ENCODE measurements around the gene PLPP7. TPM values are rescaled to one million over a fixed set of nuclear protein-coding genes. Genes with fewer than 3 reads are reported as not detected.
"Not testable (repeated sequence)": the region's sequence is repeated elsewhere in the genome, so short reads cannot be mapped to it uniquely, and the experiment has no call there.

Gene PLPP7
- total RNA-seq, 1 experiment from 2014 or later = not detected

GRCh38 chr9:131348631-131349521 lies 59.4 kb downstream of the PLPP7 start:
- H3K27me3 ChIP-seq (ENCODE audit: low read length) = no peaks in the 10 kb centered on the region
- H3K27ac ChIP-seq (ENCODE audit: low read length) = no peak overlapping the region
- H3K9ac ChIP-seq (ENCODE audit: low read length) = no peak overlapping the region
- no peak overlapping the region for H3K4me2 ChIP-seq (ENCODE audit: low read depth, low read length, poor library complexity, severe bottlenecking)
- H3K36me3 ChIP-seq (ENCODE audit: insufficient read depth, low read length) = no peaks in the 10 kb centered on the region
- H3K4me3 ChIP-seq (ENCODE audit: low read length) = no peak overlapping the region
- no peaks in the 10 kb centered on the region for H3K9me2 ChIP-seq (replicated peaks; ENCODE audit: insufficient read depth, low read length)
- H3K9me3 ChIP-seq (ENCODE audit: low read length) = no peaks in the 10 kb centered on the region
- no peaks in the 10 kb centered on the region for H4K20me1 ChIP-seq (ENCODE audit: insufficient read depth, low read depth, low read length)
- DNase-seq = peak; percentile 55
- peaks cover 7% of the 10 kb centered on the region for H3K4me1 ChIP-seq (ENCODE audit: low read length)
- no peaks in the 10 kb centered on the region for H3K79me2 ChIP-seq (ENCODE audit: low read length)
- no peak overlapping the region for H2AFZ ChIP-seq (ENCODE audit: low read length)

- H3K79me2 ChIP-seq (ENCODE audit: low read length) = no peaks in the 10 kb centered on the region
- H4K20me1 ChIP-seq (ENCODE audit: insufficient read depth, low read depth, low read length) = no peaks in the 10 kb centered on the region
- no peaks in the 10 kb centered on the region for H3K36me3 ChIP-seq (ENCODE audit: insufficient read depth, low read length)
- no peak overlapping the region for H3K4me2 ChIP-seq (ENCODE audit: low read depth, low read length, poor library complexity, severe bottlenecking)
- H3K4me1 ChIP-seq (ENCODE audit: low read length) = peaks cover 7% of the 10 kb centered on the region
- H3K9me3 ChIP-seq (ENCODE audit: low read length) = no peaks in the 10 kb centered on the region
- no peak overlapping the region for H2AFZ ChIP-seq (ENCODE audit: low read length)
- H3K27ac ChIP-seq (ENCODE audit: low read length) = no peak overlapping the region
- H3K27me3 ChIP-seq (ENCODE audit: low read length) = no peaks in the 10 kb centered on the region
- no peaks in the 10 kb centered on the region for H3K9me2 ChIP-seq (replicated peaks; ENCODE audit: insufficient read depth, low read length)
- DNase-seq = no peak
- H3K9ac ChIP-seq (ENCODE audit: low read length) = no peak overlapping the region
- no peak overlapping the region for H3K4me3 ChIP-seq (ENCODE audit: low read length)
These were observed 60.0 kb downstream of the PLPP7 start for GRCh38 chr9:131349522-131349880.

- H4K20me1 ChIP-seq (ENCODE audit: insufficient read depth, low read depth, low read length) = no peaks in the 10 kb centered on the region
- peak overlapping the region; percentile 38; the same call in 1 of the 2 replicates for H3K9ac ChIP-seq (ENCODE audit: low read length)
- H3K79me2 ChIP-seq (ENCODE audit: low read length) = no peaks in the 10 kb centered on the region
- H3K4me3 ChIP-seq (ENCODE audit: low read length) = no peak overlapping the region
- H2AFZ ChIP-seq (ENCODE audit: low read length) = 0 out of 2 replicates have a peak overlapping the region, but pooled peaks have one; percentile 69
- H3K4me1 ChIP-seq (ENCODE audit: low read length) = peaks cover 7% of the 10 kb centered on the region
- peak overlapping the region; percentile 47 for H3K4me2 ChIP-seq (ENCODE audit: low read depth, low read length, poor library complexity, severe bottlenecking)
- H3K27ac ChIP-seq (ENCODE audit: low read length) = no peak overlapping the region
- DNase-seq = peak; percentile 93
- no peaks in the 10 kb centered on the region for H3K27me3 ChIP-seq (ENCODE audit: low read length)
- H3K9me3 ChIP-seq (ENCODE audit: low read length) = no peaks in the 10 kb centered on the region
- H3K9me2 ChIP-seq (replicated peaks; ENCODE audit: insufficient read depth, low read length) = no peaks in the 10 kb centered on the region
- H3K36me3 ChIP-seq (ENCODE audit: insufficient read depth, low read length) = no peaks in the 10 kb centered on the region
These were observed 60.5 kb downstream of the PLPP7 start for GRCh38 chr9:131349881-131350563.

GRCh38 chr9:131356479-131356878 lies 67.0 kb downstream of the PLPP7 start:
- H3K4me3 ChIP-seq (ENCODE audit: low read length); H3K27me3 ChIP-seq (ENCODE audit: low read length); H3K9me3 ChIP-seq (ENCODE audit: low read length); H3K27ac ChIP-seq (ENCODE audit: low read length); H3K79me2 ChIP-seq (ENCODE audit: low read length); H3K4me1 ChIP-seq (ENCODE audit: low read length); H3K9ac ChIP-seq (ENCODE audit: low read length); H4K20me1 ChIP-seq (ENCODE audit: insufficient read depth, low read depth, low read length); H2AFZ ChIP-seq (ENCODE audit: low read length); H3K36me3 ChIP-seq (ENCODE audit: insufficient read depth, low read length); H3K9me2 ChIP-seq (replicated peaks; ENCODE audit: insufficient read depth, low read length); DNase-seq: not testable (repeated sequence)
- H3K4me2 ChIP-seq (ENCODE audit: low read depth, low read length, poor library complexity, severe bottlenecking) = peak overlapping the region; percentile 35

DNA sequence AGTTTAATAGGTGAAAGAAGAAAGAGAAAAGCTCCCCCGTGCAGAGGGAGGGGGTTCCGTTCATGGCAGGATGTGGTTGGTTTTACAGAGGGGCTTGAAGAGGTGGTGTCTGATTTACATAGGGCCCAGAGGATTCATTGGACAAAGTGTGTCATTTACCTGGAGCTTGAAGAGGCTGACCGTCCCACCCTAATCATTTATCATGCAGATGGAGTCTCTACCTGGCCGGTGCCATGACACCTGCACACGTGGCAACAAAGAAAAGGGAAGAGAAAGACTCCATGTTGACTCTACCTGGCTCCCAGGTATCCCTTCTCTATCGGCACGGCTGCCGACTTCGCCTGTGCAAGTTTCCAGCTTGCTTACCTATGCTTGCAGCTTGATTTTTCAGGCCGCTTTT lies 69.0 kb downstream of the PLPP7 start:
- Histone ChIP-seq H3K9me3 (ENCODE audit: low read length) (no peaks in the 10 kb centered on the region), H3K4me3 (ENCODE audit: low read length) (no peak overlapping the region), H3K4me2 (ENCODE audit: low read depth, low read length, poor library complexity, severe bottlenecking) (no peak overlapping the region), H3K79me2 (ENCODE audit: low read length) (no peaks in the 10 kb centered on the region), H3K27ac (ENCODE audit: low read length) (no peak overlapping the region), H2AFZ (ENCODE audit: low read length) (no peak overlapping the region), H3K4me1 (ENCODE audit: low read length) (peaks cover 3% of the 10 kb centered on the region), H3K27me3 (ENCODE audit: low read length) (no peaks in the 10 kb centered on the region), H3K36me3 (ENCODE audit: insufficient read depth, low read length) (no peaks in the 10 kb centered on the region), H3K9me2 (replicated peaks; ENCODE audit: insufficient read depth, low read length) (no peaks in the 10 kb centered on the region), H3K9ac (ENCODE audit: low read length) (no peak overlapping the region), H4K20me1 (ENCODE audit: insufficient read depth, low read depth, low read length) (no peaks in the 10 kb centered on the region)
- DNase-seq = no peak

Other genes with a start within 250 kb of the PLPP7 start
- not detected in 2 replicates for gene AIF1L, start 193.2 kb upstream of the PLPP7 start, total RNA-seq (2014; rRNA removed; shearing (Covaris generic); ENCODE audit: low replicate concordance)
- gene NUP214, start 164.1 kb upstream of the PLPP7 start, total RNA-seq (2014; rRNA removed; shearing (Covaris generic); ENCODE audit: low replicate concordance) = 19.3 and 41.9 TPM in 2 replicates
- 31.6 and 43.9 TPM in 2 replicates for gene FAM78A, start 13.2 kb upstream of the PLPP7 start, total RNA-seq (2014; rRNA removed; shearing (Covaris generic); ENCODE audit: low replicate concordance)
- gene PRRC2B, start 104.4 kb downstream of the PLPP7 start, total RNA-seq (2014; rRNA removed; shearing (Covaris generic); ENCODE audit: low replicate concordance) = 83.8 and 87.6 TPM in 2 replicates
- gene POMT1, start 213.2 kb downstream of the PLPP7 start, total RNA-seq (2014; rRNA removed; shearing (Covaris generic); ENCODE audit: low replicate concordance) = 29.0 and 33.9 TPM in 2 replicates
- 8.0 and 23.5 TPM in 2 replicates for gene UCK1, start 241.5 kb downstream of the PLPP7 start, total RNA-seq (2014; rRNA removed; shearing (Covaris generic); ENCODE audit: low replicate concordance)